Measurements from ENCODE around the gene SDHA.
A peak's percentile ranks its signal among the peaks of the same experiment; 100 is the strongest.
"Not testable (repeated sequence)": the region's sequence is repeated elsewhere in the genome, so short reads cannot be mapped to it uniquely, and the experiment has no call there.

The SDHA gene

DNA sequence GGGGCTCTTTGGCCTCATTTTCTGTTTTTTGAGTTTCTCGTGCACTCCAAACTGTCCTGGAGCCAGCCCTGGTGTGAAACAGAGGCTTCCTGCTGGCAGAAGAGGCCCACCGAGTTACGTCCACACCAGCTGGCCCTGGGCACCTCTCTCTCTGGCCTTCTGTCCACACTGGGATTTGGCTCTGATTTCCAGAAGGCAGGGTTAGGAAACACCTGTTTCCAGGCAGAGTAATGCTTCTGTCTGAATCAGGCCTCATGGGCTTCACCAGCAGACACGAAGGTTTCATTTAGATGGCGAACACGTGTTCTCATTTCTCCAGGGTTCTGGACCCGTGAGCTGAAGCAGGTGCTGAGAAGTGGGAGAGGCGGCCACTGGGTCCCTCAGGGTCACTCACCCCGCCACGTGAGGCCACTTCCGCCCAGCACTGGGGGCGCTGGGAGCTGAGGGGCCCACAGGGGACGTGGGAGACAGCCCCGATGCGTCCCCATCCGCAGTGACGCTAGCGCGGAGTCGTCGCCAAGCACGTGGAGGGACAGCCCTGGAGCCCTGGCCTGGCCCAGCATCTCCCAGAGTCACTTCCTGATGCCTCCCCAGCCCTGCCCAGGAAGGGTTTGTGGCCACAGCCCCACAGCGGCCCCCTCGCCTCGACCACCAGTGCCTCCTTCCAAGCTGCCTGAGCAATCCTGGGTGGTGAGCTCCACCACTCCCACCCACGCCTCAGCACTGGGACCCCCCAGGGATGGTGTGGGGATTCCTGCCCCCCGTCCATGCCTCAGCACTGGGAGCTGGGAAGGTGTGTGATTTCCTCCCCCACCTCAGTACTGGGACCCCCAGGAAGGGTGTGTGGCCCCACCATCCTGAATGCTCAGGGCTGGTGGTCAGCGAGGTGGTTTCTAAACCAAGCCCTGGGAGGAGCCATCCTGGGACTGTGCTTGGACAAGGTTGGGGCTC lies 31.8 kb upstream of the SDHA start:
- no peak for DNase-seq (ENCODE audit: low read depth)

GRCh38 chr5:187042-187431 lies 31.1 kb upstream of the SDHA start:
- DNase-seq (ENCODE audit: low read depth): no peak

DNA sequence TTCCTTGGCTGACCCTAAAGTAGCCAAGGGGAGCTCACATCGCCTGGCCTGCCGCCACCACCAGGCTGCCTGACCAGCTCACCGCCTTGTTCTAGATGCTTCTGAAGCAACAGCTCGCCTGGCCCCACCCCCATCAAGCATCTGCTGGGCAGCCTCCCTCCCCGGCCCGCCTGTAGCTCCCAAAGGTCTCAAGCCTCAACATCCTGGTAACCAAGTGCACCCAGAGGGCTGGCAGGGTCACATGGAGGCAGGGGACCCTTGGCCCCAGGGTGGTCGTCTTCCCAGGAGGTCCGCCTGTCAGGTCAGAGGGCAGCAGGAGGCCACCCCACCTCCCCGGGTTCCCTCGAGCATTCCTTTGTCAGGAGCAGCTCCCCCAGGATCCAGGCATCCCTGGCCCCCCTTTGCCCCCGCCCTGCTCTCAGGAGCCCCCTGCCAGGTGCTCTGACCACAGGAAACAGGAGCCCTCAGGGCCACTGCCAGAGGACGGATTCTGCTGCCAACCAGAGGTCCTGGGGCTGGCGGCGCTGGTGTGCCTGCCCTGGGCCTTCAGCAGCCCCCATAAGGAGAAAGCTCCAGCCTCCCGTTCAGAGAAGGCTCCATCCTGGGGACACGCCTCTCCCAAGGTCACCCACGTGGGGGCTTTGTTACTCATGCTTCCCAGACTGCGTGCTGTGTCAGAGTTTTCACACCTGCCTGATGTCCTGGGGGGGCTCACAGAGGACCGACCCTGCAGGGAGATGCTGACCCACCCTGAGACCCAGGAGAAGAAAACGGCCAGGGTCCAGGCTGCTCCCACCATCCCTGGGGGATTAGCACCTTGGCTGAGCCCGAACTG lies 30.3 kb upstream of the SDHA start:
- DNase-seq (ENCODE audit: low read depth): no peak

DNA sequence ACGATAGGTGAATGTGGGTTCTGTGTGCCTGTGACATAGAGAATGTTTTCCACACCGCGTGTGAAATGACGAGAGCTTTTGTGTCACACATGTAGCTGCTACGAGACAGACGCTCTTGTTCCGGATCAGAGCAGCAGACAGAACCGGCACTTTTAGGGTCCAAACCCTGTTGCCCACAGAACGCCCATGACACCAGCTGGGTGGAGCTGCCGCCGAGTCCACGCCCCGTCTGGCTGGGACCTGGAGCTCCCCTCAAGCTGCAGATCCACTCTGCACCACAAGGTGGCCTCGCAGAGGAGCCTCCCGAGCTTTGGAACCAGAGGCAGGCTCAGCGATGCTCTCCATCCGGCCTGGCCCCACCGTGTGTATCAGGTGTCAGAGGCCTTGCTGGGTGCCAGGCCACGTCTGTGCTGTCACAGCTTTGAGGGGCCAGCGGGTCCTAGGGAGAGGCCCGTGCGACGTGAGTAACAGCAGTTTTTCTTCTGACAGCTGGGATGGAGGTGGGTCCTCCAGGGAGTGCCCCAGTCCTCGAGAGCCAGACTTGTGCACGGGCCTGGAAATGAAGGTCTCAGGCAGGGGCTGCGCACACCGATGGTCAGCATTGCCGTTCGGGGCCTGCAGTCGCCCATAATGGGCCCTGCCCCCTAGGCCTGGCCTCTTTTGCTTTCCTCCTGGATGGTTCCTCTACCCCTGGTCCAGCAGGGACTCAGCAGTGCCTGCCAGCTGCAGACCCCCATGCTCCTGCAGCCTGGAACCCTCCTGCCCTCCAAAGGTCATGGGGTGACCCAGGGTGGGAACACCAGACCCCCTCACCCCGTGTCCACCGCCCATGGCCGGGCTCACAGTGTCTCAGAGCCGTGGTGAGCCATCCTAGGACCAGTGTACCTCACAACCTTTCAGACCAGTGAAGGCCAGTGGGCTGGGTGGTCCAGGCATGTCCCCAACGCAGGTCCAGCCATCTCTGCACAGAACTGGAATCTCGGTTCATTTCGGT lies 29.3 kb upstream of the SDHA start:
- peak; percentile 68 for DNase-seq (ENCODE audit: low read depth)

DNA sequence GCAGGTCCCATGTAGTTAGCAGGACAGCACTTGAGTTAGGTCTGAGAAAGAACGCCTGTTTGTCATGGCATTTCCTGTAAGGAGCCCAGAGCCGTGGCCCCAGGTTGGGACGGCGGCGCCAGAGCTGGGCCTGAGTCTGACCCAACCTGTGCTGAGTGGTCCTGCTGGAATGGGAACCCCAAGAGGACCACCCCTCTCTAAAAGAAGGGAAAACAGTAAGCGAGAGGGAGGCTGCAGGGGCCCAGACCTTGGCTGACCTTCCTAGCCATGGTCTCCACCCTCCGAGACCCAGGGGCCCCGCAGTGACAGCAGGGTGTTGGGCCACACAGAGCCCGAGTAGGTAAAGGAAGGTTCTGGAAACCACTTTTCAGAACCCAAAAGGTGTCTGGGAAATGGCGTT lies 28.6 kb upstream of the SDHA start:
- no peak for DNase-seq (ENCODE audit: low read depth)

GRCh38 chr5:189976-190365 lies 28.1 kb upstream of the SDHA start:
- no peak for DNase-seq (ENCODE audit: low read depth)

GRCh38 chr5:190366-191035 lies 27.6 kb upstream of the SDHA start:
- DNase-seq (ENCODE audit: low read depth): no peak

- DNase-seq (ENCODE audit: low read depth): no peak
These were observed 26.8 kb upstream of the SDHA start, which contains the start of gene LRRC14B for GRCh38 chr5:191036-191948. TSS of gene LRRC14B (plus strand) at chr5:191495. CDS start at chr5:191539, 44 bp downstream.

DNA sequence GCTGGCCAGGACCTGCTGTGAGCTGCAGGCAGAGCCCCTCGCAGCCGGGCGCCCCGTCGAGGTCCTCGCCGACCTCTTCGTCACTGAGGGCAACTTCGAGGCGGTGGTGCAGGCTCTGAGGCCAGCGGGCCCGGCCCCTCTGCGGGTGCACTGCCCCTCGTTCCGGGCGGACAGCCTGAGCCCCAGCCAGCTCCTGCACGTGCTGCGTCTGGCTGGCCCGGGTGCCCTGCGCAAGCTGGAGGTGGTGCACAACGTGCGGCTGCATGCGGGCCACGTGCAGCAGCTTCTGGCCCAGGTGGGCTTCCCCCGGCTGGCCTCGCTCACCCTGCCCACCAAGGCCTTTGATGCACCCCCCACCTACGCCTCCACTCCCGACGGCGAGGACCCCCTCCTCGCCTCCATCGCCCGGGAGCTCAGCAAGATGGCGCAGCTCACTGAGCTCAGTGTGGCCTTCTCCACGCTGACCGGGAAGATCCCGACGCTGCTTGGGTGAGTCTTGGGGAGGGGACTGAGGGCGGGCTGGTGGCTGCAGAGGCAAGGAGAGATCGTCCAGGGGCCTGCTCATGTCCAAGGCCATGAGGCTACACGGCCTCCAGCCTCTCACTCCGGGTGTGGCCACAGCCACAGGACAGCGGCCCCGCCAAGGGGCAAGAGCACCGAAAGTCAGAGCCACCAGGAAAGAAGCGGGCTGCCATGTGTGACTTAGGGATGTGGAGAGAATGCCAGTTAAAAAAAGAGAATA lies 26.0 kb upstream of the SDHA start:
- DNase-seq (ENCODE audit: low read depth): no peak

DNA sequence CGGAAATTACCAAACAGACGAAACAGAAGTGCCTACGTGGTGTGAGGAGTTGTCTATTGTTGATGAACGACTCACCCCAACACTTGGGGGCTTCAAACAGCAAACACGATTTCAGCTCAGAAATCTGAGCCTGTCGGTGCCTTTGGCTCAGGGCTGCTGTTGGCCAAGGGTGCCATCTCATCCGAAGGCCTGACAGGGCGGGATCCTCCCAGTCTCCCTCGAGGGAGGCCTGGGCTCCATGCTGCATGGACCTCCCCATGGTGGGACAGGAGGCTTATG lies 25.5 kb upstream of the SDHA start:
- no peak for DNase-seq (ENCODE audit: low read depth)

DNA sequence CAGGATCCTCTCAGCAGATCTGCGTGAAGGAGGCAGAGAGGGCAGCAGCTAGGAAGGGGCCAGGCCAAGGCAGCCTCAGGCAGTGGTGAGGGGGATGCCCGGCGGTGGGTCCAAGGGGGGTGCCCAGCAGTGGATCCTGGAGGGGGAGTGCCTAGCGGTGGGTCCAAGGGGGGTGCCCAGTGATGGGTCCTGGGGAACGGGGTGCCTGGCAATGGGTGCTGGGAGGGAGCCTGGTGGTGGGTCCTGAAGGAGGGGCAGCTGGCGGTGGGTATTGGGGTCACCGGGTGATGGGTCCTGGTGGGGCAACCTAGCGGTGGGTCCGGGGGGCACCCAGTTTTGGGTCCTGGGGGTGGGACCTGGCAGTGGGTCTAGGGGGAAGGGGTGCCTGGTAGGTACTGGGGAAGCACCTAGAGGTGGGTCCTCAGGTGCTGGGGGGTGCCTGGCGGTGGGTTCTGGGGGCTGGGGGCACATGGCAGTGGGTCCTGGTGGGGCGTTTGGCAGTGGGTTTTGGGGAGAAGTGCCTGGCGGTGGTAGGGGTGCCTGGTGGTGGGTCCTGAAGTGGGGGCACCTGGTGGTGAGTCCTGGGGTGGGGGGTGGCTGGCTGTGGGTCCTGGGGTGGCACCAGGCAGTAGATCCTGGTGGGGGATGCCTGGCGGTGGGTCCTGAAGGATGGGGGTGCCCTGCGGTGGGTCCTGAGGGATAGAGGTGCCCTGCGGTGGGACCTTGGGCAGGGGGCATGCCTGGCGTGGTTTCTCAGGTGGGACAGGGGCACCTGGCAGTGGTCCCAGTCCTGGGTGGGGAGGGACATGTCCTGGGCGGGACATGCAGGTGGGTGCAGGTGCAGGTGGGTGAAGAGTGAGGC lies 24.9 kb upstream of the SDHA start:
- no peak for DNase-seq (ENCODE audit: low read depth)

DNA sequence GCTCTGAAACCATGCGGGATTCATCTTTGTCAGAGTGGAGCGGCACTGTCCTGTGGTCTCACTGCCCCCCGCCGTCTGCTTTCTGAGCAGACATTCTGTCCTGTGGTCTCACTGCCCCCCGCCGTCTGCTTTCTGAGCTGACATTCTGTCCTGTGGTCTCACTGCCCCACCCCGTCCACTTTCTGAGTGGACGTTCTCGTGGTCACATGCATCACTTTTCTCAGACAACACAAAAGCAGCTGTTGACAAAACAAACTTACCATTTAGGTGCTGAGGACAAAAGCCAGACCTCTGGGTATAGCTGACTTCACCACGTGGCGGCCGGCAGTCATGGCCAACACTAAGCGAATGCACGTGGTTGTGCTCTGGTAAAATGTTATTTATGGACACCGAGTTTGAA lies 24.0 kb upstream of the SDHA start:
- DNase-seq (ENCODE audit: low read depth): no peak

DNA sequence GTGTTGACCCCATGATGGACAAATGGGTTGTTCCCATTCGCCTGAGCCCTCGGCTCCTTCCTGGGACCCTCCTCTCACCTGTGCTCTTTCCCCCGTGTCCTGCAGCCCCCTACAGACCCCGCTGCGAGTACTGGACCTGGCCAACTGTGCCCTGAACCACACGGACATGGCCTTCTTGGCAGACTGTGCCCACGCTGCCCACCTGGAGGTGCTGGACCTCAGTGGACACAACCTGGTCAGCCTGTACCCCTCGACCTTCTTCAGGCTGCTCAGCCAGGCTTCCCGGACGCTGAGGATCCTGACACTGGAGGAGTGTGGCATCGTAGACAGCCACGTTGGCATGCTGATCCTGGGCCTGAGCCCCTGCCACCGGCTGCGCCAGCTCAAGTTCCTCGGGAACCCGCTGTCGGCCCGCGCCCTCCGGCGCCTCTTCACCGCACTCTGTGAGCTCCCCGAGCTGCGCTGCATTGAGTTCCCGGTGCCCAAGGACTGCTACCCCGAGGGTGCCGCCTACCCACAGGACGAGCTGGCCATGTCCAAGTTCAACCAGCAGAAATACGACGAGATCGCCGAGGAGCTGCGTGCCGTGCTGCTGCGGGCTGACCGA lies 23.4 kb upstream of the SDHA start:
- no peak for DNase-seq (ENCODE audit: low read depth)

DNA sequence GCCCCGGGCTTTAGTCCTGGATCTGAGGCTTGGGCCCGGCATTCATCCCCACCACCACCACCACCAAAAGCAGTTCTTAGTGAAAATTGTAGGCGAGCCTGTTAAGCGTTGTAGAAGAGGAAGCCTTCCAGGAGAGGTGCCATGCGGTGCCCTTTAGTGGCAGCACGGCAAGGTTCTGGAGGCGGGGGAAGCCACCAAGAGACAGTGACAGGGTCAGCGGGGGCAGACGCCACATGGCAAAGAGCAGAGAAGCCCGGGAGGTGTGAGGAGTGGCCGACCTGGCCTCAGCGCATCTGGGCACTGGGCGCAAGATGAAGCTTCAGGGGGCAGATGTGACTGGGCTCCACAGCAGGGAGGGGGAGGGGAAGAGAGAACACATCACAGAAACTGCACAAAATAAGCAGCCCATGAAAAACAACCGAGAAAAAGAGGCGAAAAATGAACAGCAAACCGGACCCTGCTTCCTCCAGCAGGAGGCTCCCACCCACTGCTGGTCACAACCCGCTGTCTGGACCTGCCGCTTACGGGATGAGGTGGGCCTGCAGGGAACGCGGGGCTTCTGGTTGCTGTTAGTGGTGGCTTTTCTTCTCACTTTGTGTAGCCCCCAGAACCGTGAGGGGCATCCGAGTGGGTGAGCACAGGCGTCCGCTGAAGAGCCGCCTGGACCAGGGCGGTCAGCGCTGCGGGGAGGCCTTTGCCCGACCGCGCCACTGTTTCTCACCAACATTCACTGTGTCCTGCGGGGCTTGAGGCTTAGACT lies 22.5 kb upstream of the SDHA start:
- no peak for DNase-seq (ENCODE audit: low read depth)

DNA sequence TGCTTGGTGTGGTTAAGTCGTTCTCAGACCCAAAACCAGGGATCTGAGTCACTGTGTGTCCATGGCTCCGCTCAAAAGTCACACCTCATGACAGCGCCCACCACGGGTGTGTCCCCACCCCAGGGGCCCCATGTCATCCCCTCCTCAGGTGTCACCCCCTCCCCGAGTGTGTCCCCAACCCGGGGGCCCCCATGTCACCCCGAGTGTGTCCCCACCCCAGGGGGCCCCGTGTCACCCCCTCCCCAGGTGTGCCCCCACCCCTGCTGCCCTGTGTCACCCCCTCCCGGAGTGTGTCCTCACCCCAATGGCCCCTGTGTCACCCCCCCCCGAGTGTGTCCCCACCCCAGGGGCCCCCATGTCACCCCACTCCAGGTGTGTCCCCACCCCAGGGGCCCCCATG lies 21.8 kb upstream of the SDHA start:
- no peak for DNase-seq (ENCODE audit: low read depth)

DNA sequence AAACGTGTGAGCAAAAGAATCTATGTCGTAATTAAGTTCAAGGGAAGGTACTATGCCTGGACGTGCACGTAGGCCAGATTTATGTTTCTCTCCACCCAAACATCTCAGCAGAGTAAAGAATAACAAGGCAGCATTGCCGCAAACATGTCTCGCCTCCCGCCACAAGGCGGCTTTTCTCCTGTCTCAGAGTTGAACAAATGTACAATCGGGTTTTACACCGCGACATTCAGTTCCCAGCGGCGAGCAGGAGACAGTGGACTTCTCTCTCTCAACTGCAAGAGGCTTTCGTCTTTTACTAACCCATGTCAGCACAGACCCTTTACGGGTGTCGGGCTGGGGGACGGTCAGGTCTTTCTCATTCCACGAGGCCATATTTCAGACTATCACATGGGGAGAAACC lies 21.1 kb upstream of the SDHA start:
- not testable (repeated sequence) for DNase-seq (ENCODE audit: low read depth)

DNA sequence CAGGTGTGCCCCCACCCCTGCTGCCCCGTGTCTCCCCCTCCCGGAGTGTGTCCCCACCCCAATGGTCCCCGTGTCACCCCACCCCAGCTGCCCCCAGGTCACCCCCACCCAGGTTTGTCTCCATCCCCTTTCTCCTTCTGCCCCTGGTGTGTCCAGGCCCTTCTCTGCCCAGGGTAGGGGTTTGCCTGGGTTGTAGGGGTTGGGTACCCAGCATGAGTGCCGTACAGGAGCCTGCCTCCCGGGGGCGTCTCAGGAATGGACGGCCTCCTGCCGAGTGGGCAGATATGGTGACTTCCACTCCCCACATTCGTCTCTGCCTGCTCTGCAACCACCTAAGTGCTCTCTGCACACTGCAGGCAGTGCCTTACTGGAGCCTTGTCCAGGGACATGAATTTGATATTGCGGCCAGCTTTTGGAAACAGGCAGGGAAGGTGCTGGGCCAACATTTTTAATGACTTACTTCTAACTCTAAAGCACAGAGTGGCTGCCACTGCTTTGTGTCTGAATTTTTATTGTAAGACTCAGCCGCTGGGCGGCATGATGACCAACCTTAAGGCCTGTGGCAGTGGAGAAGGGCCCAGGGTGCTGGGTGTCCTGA lies 20.1 kb upstream of the SDHA start:
- no peak for DNase-seq (ENCODE audit: low read depth)
